GM20431 (cell line): ENCODE data around the gene IL18R1.
"Not testable (repeated sequence)": the region's sequence is repeated elsewhere in the genome, so short reads cannot be mapped to it uniquely, and the experiment has no call there.

Source experiments
- in situ Hi-C: fragments of 300-500 bp; cut with MseI, MboI; formaldehyde crosslinking; loops from one replicate; pipeline ENCODE4 v1.15.0; 2020; ENCODE audit warnings: low sequenced_read_pairs; ENCODE audit not compliant: unreplicated experiment

IL18R1 gene

DNA sequence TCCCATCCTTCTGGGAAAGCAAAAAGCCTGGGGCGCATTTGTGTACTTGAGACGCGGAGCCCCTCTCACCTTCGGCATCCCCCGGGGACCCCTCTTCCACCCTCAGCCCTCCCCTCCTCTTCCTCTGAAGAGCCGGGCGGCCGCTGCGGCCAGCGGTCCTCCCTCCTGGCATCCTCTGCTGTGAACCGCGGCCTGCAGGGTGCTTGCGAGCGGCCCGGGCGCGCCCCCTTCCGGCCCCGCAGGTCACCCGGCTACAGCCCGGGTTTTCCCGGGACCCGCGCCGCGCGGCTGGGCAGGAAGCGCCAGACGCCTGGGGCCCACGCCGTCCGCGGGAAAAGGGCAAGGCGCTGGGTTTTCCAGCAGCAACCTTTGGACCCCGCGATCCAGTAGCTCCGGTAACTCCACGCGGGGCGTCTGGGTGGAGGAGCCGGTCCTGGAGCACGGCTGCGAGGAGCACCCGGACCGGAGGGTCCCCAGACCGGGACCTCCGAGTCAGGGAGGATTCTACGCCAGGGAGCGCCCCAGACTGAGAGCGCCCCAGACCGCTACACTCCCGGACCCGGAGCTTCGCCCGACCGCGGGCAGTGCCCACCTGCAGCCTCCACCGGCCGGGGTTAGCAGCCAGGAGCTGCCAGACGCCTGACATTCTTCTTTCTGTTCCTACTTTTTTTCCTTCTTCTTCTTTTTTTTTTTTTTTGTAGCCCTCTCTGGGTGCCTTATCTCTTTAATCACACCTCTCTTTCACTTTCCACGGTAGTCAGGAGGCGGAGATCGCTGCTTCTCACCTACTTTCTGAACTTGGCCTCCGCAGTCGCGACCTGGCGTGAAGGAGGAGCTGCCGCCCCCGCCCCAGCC lies at the start of gene IL18R1:
TSS of gene IL18R1 (plus strand) at position 271 of the 855 bp plus-strand sequence. CDS start 6,865 bp downstream, outside the sequence.
- in situ Hi-C loops = no loop called here

DNA sequence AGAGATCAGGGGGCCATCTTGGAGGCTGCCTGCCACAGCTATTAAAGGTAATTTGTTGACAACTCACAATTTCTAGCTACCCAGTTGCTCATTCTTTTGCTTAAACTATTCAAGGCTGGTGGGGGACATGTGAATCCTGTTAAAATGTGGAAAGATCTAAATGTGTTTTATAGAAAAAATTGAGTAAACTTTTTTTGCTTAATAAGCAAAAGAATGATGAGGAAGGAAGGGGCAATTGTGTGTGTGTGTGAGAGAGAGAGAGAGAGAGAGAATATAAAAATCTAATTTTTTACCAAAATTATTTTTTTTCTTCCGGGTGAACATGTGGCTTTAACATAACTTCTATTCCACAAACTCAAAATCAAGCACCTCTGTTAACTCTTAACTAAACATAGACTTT lies 49.5 kb upstream of the IL18R1 start:
- in situ Hi-C loops = no loop called here

DNA sequence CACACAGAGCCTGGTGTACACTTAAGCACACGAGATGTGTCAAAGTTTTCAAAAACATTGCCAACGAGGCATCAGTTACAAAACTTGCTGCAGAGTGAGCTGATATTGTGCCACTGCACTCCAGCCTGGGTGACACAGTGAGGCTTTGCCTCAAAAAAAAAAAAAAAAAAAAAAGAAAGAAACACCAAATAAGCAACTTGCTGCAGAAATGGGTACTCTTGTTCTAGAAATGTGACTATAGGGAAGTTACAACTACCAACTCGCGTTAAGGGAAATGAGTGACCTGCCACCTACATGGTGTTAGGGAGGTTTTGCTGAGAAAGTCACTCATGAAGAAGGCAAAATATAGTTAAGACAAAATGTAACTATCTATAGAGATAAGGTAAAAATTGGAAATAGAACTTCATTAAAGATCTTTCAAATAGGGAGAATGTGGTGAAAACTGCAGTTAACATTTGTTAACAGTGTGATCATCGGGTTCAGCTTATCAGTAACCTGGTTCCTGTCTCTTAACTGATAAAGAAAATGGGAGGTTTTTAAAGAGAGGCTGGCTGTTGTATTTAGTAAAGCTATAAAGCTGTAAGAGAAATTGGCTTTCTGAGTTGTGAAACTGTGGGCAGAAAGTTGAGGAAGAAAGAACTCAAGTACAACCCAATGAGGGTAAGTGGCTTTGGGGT lies 44.5 kb upstream of the IL18R1 start, which contains the start of gene IL1RL1:
TSS of gene IL1RL1 (plus strand) at position 600 of the 677 bp plus-strand sequence. CDS start 26,702 bp downstream, outside the sequence.
- in situ Hi-C loops = no loop called here

- in situ Hi-C loops = no loop called here
These were observed 42.6 kb upstream of the IL18R1 start for GRCh38 chr2:102313025-102313424.

- in situ Hi-C loops = no loop called here
These were observed 42.1 kb upstream of the IL18R1 start for GRCh38 chr2:102313471-102313870.

GRCh38 chr2:102313950-102314349 lies 41.6 kb upstream of the IL18R1 start:
- in situ Hi-C loops = no loop called here

DNA sequence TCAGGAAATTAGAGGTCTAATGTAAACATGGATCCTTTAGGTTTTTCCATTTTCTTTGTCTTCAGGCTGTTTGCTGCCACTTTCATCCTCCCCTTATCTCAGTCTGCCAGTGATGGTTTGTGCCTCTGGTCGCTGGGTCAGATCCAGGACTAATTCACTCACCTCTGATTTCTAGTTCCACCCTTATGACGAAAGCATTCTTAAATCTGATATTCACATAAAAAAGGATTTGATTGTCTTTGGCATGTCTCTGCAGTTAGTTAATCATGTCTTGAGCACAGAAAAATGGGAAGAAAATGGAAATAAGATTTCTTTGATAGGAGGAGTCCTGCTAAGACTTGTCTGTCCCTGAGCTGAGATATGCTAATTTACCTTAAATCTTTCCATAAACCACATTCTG lies 39.7 kb upstream of the IL18R1 start:
- in situ Hi-C loops = no loop called here

DNA sequence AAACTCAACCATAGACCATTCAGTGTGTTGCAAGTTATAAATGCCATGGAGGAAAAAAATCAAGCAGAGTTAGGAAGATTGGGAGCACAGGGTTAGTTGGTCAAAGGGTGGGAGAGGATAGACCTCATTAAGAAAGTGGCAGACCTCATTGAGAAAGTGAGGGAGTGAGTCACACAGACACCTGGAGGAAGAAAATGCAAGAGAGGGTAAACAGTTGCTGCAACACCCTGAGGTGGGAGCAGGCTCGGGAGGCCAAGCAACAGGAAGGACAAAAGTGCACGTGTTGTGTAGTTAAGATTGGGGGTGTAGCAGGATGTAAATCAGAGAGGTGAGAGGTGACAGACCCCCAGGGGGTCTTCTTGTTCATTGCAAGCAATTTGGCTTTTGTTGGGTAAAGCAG lies 37.9 kb upstream of the IL18R1 start:
- in situ Hi-C loops = no loop called here

DNA sequence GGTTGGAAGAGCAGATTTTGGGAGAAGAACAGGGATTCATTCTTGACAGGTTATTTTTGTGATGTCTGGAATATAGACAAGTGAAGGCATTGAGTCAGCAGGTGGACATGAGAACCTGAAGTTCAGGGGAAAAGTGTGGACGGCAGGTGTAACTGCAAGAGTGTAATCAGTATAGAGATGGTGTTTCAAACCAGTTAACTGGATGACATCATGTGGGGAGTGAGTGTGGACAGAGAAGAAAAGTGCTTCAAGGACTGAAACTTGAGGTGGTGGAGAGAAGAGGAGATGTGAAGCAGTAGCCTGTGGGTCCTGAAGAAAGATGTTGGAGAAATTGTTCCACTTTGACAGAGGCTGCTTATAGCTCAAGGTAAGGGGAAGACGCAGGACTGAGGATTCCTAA lies 37.2 kb upstream of the IL18R1 start:
- in situ Hi-C loops = no loop called here

GRCh38 chr2:102321941-102322719 lies 33.5 kb upstream of the IL18R1 start:
- in situ Hi-C loops = no loop called here

GRCh38 chr2:102324914-102325313 lies 30.7 kb upstream of the IL18R1 start:
- in situ Hi-C loops = not testable (repeated sequence)

GRCh38 chr2:102331311-102331980 lies 24.1 kb upstream of the IL18R1 start:
- in situ Hi-C loops = no loop called here

- in situ Hi-C loops = no loop called here
These were observed 21.1 kb upstream of the IL18R1 start for GRCh38 chr2:102334486-102334885.

DNA sequence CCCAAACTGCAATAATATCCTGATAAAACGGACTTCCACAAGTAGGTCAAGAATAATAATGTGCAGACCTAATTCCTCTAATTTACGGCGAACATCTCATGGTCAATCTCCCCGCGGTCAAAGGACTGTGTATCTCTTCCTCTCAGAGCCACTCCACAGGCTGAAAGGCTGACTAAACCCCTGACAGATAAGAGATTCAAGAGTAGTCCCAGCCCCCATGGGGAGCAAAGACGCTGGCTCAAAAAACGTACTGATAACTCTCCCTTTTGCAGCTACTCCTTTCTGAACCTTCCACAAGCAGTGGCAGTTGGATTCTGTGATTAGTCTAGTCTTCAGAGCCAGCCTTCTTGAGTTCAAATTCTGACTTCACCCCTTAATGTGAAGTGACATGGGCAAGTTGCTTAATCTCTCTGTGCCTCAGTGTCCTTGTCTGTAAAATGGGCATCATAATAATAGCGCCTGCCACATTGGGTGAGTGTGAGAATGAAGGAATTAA lies 19.7 kb upstream of the IL18R1 start:
- in situ Hi-C loops = no loop called here

GRCh38 chr2:102336502-102336945 lies 19.1 kb upstream of the IL18R1 start:
- in situ Hi-C loops = no loop called here

GRCh38 chr2:102337012-102337411 lies 18.6 kb upstream of the IL18R1 start:
- in situ Hi-C loops = no loop called here

- in situ Hi-C loops = no loop called here
These were observed 17.9 kb upstream of the IL18R1 start for GRCh38 chr2:102337481-102338386.

GRCh38 chr2:102340778-102341177 lies 14.8 kb upstream of the IL18R1 start:
- in situ Hi-C loops = no loop called here

- in situ Hi-C loops = no loop called here
These were observed 12.7 kb upstream of the IL18R1 start for GRCh38 chr2:102342888-102343287.
